GM12873 (cell line): ENCODE measurements around the gene LMTK2.

Source experiments
- TF ChIP-seq, protein P1 (sequence below): IDR thresholded peaks from 2 replicates; pipeline ENCODE4 v1.5.1; 2012; ENCODE audit warnings: low read depth, mild to moderate bottlenecking, moderate library complexity, low read length, control low read depth; ENCODE audit not compliant: insufficient read depth; ENCODE audit errors: missing control alignments

The LMTK2 gene

DNA sequence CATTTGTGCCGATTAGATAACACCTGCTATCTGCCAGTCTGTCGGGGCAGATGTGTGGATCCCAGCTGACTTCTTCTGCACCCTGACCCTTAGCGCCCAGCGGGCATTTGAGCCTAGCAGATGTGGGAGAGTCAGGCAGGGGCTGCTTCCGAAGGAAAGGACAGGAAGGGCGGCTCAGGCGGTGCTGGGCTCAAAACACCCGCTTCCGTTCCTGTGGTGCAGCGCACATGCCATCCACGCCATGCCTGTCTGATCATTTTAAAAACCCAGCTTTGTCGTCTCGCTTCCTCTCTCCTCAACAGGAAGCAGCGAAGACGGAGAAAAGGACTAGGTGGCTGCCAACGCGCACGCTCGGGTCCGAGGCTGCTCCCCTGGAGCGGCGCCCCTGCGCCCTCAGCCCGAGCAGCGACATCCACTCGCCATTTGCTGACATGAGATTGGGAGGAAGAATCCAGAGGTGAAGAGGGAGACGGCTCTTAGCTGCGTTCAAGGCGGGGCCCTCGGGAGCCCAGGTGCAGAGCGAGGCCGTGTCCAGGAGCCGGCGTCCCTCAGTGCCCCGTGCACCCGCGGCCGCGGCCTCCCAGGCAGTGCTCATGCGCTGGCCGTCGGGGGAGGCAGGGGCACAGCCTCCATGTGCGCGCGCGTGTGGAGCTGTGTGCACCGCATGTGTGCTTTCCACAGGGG, 98.6 kb downstream of the LMTK2 start:
- TF ChIP-seq, protein P1, sequence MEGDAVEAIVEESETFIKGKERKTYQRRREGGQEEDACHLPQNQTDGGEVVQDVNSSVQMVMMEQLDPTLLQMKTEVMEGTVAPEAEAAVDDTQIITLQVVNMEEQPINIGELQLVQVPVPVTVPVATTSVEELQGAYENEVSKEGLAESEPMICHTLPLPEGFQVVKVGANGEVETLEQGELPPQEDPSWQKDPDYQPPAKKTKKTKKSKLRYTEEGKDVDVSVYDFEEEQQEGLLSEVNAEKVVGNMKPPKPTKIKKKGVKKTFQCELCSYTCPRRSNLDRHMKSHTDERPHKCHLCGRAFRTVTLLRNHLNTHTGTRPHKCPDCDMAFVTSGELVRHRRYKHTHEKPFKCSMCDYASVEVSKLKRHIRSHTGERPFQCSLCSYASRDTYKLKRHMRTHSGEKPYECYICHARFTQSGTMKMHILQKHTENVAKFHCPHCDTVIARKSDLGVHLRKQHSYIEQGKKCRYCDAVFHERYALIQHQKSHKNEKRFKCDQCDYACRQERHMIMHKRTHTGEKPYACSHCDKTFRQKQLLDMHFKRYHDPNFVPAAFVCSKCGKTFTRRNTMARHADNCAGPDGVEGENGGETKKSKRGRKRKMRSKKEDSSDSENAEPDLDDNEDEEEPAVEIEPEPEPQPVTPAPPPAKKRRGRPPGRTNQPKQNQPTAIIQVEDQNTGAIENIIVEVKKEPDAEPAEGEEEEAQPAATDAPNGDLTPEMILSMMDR: no peak

DNA sequence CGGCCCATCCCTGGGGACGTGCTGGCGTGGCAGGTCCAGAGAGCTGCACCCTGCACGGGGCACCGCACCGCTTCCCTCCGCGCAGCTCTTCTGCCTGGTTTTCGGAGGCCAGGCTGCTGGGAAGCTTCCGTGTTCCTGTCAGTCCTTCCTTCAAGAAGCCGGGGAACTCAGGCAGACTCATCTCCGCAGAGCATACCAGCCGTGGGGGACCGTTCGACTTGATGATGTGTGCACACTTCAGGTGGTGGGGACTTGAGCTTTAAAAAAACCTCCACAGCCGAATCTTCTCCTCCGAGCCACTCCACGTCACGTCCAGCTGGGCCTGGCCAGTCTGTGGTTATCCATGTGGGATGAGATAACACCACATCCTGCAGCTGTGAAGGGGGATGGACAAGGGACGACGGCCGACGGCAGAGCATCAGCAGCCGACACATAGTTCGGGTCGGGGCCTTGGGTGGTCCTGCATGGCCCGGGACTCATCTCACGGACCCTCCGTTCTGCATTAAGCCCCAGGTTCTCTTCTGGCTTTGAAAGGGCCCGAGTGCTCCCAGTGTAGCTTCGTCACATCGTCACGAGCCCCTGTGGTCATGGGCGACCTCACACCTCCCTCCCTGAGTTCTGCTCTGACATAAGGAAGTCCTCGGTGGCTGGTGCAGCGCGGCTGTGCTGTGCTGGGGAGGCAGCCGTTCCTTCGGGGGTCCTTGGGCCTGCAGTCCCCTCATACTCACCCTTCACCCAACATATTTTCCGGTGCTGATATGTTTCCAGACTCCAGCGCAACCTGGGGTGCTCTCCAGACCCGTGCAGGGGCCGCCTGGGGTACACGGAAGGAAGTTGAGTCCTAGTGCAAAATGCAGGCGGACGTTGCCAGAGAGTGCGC, 100.0 kb downstream of the LMTK2 start:
- TF ChIP-seq, protein P1: no peak

DNA sequence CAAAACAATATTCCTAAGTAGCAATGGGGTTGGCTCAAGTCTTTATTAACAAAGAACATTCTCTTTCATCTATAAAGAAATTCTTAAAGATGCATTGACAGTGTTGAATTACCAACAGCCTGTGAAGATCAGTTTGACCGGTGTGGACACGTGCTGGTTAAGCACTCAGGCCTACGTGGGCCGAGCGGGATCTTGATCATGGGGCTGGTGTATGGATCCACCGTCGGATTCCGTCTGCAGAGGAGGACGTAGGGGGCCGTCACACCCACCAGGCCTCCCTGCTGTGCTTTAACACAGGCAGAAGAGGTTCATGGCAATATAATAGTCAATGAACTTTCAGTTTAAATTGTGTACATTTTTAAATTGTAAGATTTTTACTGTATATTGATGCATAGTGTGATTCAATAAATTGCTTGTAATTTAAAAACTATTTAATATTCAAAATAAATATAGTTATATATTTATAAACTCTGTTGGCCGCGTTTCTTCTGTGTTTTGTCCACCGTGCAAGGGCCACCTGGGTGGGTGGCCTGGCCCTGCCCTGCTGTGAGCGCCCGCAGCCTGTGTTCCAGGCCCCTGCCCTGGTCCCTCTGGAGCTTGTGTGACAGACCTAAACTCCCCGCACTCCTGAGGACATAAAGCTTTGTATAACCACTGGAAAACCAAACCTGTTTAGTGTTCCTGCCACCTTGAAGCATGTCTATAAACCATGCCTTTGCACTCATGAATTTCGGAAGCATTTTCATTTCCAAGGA, 102.7 kb downstream of the LMTK2 start:
- TF ChIP-seq, protein P1: no peak

DNA sequence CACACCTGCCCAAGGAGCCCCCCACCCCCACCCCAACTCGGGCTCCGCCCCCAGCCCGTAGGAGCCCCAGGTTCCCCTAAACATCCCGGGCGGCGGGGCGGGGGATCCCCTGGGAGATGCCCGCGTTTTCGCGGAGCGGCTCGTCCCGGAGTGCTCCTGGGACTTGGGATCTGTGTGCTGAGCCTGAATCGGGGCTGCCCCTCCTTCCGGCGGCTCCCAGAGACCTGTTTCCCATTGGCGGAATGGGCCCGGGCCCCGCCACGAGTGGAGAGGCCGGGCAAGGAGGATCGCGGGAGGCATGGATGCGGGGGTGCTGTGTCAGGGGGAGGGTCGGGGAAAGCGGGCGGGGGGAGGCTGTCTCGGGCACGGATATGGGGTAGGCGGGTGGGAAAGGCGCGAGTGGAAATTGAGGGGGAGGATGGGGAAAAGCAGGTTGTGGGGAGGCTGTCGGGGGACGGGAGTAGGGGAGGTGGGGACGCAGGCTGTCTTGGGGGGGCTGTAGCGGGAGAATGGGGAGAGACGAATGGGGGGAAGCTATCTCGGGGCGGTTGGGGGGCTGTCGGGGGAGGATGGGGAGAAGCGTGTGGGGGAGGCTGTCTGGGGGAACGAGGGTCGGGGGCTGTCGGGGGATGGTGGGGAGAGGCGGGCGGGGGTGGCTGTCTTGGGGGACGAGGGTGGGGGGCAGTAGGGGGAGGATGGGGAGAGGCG, 104.0 kb downstream of the LMTK2 start:
- TF ChIP-seq, protein P1: no peak

DNA sequence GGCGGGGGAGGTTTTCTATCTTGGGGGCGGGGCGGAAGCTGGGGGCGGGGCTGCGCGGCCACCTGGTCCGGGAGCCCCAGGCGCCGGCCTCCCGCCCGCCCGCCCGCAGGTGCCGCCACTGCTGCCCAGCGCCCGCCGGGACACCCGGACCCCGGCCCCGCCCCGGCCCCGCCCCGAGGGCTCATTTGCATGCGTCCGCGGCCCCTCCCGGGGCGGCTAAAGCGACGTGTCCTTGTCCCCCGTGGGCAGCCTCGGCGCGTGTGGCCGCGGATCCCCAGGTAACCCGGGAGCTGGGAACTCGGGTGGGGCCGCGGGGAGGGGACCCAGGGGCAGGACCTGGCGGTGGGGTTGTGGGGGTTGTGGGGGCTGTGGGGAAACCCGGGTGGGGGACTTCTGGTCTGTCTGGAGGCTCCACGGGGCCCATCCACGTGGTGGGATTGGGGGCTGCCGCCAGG, 104.6 kb downstream of the LMTK2 start, which contains the start of gene BHLHA15:
Gene BHLHA15, plus strand, starts transcription at position 219 of the 455 bp plus-strand sequence. CDS start 871 bp downstream, outside the sequence.
- TF ChIP-seq, protein P1: no peak

DNA sequence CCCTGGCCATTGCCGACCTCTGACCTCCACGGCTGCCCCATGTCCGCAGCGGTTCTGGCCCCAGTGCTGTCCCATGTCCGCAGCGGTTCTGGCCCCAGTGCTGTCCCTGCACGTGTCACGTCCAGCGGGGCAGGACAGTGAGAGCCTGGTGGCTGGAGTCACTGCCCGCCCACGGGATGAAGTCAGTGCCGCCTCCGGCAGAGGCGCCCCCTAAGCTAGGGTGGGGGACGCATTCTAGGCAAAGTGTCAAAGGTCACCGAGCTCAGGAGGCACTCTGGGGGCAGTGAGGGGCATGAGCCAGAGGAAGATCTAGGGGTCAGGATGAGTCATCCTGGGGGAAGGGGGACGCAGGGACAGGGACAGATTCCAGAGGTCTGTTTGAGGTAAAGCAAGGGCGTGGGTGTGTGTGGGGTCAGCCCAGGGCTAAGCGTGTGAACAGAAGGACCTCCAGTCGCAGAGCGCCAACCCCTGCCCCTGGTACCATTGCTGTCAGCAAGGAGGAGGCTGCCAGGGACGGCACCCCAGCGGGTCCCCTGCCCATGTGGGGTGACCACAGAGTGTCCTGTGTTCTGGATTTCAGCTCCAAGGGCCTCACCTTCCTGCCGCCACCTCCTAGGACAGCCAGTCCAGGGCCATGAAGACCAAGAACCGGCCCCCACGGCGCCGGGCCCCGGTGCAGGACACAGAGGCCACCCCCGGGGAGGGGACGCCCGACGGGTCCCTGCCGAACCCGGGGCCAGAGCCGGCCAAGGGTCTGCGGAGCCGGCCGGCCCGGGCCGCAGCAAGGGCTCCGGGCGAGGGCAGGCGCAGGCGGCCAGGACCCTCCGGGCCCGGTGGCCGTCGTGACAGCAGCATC, 105.2 kb downstream of the LMTK2 start:
- TF ChIP-seq, protein P1: no peak
